HG02678 (cell line): Measurements from ENCODE around the gene DLG2.
A peak's percentile ranks its signal among the peaks of the same experiment; 100 is the strongest.

Source experiments
- ATAC-seq: cut with Tn5 transposase; IDR thresholded peaks from one replicate; pipeline ENCODE4 v1.9.1; 2021; ENCODE audit warnings: mild to moderate bottlenecking, moderate library complexity; ENCODE audit not compliant: unreplicated experiment

Gene DLG2

DNA sequence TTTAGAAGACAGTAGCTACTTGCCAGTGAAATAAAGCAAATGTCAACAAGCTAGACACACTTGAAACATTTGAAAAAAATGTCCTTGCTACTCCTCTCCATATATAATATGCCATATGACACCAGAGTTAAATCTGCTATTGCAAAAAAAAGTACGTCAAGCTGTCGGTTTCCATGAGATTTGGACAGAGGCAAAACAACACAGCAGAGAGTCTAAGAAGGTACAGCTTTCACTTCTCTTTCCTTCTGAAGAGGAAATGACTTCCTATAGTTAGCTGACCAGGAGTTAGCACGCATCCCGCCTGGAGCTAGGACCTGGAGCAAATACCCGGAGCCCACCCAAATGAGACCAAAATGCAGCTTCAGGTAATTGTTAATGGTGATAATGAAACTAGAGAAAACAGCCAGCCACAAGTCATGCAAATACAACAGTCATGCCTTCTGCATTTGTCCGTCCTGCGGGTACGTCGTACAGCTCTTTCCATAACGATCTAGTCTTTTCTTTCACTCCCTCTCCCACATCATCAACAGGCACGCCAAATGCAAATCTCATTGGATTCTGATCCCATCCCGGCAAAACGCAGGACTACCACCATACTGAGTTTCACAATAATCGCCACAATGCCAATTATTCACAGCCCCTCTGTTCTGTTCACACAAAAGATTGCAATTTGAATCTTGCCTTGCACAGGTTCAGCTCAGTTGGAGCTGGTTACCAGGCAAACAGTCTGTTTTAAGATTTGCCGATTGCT lies 1945.9 kb downstream of the DLG2 start:
- peak; percentile 54 for ATAC-seq

DNA sequence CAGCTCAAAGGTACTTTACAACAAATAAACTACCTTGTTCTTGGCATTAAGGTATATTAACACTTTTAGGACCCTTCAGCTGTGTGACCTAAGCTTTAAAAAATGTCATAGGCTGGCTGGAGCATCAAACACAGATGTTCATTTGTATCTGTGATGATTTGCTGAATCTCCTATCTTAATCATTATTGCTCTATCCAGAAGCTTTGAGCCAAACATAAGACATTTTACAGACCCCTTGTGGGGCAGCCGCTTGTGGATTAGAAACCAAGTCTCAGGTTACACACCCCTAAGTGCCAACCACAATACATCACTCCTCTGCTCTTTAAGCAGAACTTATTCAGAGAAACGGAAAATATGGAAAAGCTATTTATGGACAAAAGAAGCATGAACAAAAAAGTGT lies 1946.8 kb downstream of the DLG2 start:
- ATAC-seq, result no peak

DNA sequence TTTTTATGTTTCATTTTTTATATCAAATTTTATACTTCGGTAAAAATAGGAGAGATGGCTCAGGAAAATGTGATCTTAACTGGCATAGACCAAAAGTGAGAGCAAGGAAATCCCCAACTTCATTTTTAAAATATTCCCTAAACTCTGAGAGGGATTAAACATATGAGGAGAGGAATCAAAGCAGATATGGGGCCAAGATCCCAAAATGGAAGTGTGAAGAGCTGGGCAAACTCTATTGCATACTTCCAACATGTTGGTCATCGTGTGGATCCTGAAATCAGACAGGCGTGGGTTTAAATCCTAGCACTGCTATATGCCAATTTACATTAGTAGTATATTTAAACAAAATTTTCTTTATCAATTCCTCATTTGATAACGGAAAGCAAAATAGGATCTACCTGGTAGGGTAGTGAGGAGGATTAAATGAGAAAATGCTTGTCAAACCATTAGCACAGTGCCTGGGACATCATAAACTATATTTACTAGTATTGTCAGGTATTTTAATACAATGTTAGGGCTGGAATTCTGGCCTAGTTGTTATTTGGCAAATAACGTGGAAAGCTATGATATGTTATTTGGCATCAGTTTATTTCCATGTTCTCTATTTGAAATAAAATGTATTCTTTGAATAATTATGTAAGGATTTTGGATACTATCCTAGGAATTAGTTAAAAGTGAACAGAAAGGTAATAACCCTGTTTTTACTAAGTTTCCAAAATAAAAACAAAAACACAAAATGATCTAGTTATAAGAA lies 1948.1 kb downstream of the DLG2 start:
- ATAC-seq, result no peak

DNA sequence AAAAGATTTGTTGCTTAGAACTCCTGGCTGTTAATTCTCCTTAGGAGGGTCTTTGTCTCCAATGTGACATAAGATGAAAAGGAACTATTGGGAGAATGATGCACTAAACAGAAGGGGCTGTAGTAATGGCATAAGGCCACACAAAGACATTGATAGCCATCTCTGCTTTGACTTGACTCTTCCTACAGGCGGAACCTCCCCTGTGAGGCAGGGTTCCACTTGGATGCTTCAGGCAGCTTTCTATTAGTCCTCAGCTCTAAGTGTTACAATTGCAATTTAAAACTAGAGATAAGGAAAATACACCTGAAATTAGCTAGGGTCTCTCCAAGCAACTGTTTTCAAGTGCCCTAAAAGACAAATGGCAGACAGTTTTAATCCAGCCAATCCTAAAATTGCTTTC lies 1949.4 kb downstream of the DLG2 start:
- ATAC-seq, result no peak

DNA sequence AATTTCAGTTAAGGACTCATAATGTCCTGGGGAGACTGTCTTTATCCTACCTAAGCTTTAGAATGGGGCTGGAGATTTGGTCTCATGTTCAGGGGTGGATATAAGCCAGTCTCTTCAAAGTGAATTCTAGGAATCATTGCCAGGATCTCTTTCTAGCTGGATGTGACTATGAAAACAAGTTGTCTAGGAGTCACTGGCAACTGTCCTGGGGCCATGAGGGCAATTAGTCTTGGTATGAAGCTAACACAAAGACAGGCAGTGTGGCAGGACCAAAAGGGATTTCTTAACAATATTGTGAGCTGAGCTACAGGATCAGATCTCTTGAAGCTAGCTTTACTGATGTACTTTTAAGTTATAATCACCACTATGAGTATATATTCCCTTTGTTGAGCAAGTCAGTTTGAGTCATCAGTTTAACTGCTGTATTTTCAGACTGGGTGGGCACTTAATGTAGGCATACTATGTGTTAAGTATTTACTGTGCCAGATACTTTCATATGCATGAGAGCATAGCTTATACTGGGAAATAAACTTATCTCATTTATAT lies 1951.0 kb downstream of the DLG2 start:
- ATAC-seq, result no peak

DNA sequence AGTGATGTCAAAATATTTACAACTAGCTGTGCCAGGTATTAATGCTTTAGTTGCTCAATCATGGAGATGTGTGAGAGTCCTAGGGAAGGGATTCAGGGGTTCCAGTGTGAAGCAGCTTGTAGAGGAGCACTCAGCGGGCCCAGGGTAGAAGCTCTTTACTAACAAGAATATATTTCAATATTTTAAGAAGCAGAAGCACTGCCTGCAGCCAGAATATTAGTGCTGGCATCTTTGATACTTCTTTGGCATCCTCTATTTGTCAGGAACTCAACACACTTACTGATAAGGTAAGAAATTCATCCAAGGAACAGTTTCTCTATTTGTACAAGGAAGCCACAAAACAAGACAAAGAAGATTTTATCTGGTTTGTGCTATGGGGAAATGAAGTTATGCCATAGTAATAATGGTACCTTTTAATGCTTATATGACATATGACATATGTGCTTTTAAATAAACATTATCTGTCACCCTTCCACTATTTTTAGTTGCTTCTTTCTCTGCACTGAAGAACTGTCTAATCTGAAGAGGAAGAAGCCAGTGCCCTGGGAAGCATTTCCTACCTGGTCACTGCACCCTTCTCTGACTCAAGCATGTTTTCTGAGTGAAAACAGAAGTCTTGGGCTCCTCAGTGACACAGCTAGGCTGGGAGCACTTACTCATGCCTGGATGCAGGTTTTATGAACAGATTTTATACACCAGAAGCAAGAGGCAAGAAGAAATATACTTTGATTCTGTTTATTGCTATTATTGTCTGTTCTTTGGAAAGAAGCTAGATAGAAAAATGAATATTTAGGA lies 1952.8 kb downstream of the DLG2 start:
- ATAC-seq, result no peak

DNA sequence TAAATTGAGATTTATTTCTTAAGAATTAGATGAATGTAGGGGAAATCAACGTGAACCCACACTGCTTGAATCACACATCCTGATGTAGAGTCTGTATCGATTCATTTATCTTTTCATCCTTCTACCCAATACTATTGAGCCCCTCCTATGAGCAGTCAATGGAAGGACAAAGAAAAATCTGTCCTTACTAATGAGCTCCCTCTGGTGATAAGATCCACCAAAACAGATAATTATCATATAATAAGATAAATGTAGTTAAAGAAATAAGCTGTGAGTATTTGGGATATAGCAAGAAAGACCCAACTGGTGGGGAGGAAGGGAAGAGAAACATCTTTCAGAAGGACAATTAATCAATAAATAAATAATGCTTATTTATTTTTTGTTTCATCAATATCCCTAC lies 1955.9 kb downstream of the DLG2 start:
- ATAC-seq, result no peak

DNA sequence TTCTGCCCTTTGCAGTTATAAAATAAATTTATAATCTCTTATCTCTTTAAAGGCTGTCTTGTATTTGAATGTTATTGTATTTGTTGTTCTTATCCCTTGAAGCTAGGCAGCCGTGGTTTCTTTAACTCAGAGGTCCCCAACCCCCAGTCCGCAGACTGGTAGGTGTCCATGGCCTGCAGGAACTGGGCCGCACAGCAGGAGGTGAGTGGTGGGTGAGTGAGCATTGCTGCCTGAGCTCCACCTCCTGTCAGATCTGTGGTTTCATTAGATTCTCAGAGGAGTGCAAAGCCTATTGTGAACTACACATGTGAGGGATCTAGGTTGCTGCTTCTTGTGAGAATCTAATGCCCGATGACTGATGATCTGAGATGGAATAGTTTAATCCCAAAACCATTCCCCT lies 1961.0 kb downstream of the DLG2 start:
- no peak for ATAC-seq

DNA sequence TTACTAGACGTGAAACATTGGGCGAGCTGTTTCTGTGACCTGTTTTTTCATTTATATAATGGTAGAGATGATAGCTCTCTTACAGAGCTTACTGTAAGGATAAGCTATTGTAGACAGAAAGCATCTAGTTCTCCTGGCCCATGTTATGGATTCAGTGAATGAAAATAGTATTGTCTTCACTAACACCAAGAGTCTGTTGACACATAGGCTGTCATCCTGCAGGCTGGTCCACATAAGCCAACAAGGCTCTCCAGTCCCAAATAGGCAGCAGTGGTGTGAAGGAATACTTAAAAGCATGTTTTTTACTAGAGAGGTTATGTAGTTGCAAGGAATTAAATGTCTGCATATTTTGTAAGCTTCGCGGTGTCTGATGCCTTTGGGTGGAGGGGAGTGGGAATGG lies 1963.2 kb downstream of the DLG2 start:
- no peak for ATAC-seq

DNA sequence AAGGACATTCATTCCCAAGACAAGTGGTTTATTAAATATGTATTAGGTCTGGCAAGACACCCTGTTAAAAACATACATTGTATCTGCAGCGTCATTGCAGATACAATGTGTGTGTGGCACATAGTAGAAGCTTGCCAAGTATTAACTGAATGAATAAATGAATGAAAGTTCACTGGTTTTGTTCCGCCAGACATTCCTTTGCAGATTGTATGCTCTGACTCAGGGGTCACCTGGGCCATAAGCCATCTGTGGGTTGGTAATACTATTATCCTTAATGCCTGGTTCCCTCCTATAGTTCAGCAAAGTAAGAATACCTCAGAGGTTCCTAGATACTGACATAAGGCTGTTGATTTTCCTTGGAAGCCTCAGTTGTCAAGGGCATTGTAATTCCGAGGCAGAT lies 1963.7 kb downstream of the DLG2 start:
- no peak for ATAC-seq

DNA sequence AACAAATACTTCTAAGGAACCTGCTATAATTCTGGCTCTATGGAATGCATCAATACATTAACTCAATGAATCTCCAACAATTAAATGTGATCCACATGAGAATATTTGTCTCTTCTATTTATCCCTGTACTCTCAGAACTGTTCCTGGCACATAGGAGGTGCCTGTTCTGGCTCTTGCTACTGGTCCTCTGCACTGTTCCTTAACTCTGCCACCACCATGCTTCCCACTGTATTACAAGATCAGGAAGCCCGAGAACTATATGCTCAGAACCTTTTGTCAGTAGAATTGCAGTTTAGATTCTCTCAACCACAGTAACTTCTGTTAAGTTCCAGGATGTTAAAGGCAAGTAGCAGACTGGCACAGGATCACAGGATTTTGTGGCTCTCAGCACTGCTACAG lies 1964.7 kb downstream of the DLG2 start:
- ATAC-seq, result no peak

DNA sequence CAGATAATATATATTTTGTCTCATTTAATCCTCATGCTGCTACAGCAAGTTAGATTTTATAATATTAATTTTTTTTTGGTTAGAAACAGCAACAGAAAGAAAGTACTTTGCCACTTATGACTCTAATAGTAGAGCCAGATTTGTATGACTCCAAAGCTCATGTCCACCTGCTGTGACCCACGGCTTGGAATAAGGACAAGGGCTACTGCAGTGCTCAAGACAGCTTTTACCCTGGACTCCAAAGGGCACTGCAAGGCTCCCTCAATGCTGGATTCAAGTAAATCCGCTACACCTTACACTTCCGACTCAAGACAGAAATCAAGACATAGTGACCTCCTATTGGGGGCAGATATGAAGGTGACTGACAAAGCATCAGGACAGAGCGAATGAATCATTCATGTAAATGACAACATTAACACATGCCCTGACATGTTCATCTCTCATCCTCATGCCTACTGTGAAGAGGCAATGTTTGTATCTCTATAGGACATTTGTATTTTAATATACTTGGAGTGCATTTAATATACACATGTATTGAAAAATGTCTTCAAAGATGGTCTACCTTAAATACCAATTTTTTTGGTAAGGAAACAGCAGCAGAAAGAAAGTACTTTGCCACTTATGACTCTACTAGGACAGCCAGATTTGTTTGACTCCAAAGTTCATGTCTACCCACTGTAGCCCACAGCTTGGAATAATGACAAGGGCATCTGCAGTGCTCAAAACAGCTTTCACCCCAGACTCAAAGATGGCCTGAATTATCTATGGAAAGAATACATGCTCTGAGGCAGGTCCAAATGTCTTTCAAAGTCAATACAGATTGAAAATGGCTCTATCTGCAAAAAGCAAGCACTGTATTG lies 1965.4 kb downstream of the DLG2 start:
- ATAC-seq, result no peak

DNA sequence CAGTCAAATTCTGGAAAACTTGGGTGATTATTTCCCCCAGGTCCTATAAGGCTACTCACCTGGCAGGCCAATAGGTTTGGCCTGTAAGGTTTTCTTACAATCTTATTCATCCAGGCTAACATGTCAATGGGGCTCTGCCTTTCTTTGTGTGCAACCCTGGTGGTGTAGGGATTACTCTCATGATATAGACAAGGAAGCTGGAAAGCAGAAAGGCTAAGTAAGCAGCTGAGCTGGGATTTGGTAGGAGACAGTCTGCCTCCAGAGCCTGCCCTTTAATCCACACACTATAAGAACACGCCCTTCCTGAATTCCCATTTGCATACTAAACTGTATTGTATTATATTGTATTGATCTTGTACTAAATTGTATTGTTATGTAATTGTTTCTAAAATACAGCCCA lies 1967.7 kb downstream of the DLG2 start:
- ATAC-seq, result no peak

DNA sequence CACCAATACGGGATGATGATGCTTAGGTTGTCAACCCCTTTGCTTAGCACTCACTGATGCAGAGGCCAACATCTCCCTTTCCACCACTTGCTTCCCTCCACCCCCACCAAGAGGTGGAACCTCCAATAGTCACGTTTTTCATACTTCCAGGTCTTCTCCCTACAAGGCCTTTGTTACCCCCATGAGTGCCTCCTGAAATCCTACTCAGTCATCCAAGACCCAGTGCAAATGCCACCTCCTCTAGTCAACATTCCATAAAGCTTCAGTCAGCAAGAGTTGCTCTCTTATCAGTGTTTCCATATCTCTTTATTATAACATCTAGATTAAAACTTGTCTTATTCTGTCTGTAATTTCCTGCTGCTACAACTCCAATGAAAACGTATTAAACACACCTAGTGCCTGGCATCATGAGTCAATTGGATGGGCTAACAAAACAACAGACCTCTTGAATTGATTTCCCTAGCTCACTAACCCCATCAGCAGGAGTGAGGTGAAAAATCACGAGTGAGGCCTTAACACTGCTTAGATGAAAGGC lies 1970.3 kb downstream of the DLG2 start:
- ATAC-seq, result no peak

DNA sequence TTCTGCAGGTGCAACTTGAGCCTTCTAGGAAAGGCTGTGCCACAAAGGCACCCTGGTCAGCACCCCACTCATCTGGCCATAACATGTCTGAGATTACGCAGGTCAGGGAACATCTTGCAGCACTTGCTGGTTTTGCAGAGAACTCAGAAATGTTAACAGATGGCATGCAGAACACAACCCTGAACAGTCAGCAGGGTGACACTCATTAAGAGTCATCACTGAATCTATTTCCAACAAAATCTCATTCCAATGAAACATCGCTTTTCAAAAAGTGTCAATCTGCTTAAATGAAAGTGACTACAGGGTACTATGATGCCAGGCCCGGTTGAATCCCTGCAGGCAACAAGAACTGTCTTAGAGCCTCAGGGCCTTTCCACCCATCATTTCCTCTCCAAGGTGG lies 1971.2 kb downstream of the DLG2 start:
- ATAC-seq, result no peak

DNA sequence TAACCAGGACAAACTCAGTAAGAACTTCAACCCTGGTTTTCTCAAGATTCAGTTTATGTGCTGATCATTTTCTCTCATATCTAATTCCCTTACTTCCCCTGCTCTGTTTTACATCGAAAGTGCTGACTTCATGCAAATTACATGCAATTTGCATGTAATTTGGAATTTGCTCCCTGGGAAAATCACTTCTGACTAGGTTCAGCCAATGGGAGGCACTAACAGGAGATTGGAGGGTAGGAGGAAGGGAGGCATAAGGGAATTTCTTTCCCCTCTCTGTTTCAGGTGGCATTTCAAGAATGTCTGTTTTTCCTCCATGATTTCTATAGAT lies 1977.7 kb downstream of the DLG2 start:
- ATAC-seq, result no peak

DNA sequence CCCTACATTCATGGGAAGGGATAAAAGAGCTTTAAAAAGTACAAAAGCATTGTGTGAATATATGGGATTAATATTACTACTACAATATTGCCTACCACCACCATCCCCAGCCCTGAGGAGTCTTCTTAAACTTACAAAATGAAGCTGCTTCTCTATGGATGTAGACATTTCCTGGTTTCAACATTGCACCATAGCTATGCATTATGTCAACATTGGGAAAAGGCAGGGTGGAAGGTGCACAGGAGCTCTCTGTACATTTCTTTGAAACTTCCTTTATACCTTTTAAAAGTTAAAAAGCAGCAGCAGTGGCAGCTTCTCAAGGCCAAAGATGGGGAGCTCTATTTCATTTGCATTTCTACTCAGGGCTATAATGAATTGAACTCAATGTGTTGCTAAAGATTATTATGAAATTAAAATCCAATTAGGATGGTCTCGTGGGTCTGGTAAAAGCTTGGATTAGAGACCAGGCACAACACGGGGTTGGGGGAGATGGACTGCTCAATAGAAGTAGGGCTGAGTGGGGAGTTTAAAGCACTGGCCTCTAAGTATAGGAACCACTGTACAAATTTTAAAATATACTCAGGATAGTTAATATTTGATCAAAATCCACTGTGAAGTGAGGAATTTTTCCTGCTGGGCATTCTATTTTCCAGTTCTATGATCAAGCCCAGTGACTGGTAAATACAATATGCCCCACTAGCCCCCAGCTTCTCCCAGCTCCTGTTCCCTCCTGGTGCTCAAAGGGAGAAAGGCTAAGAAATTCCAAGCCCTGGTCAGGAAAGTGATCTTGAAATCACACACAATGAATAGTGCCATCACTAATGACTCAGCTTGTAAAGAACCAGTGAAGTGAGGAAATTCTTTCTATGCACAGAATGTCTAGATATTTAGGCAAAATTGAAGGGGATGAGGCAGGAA lies 1978.3 kb downstream of the DLG2 start:
- ATAC-seq, result no peak

DNA sequence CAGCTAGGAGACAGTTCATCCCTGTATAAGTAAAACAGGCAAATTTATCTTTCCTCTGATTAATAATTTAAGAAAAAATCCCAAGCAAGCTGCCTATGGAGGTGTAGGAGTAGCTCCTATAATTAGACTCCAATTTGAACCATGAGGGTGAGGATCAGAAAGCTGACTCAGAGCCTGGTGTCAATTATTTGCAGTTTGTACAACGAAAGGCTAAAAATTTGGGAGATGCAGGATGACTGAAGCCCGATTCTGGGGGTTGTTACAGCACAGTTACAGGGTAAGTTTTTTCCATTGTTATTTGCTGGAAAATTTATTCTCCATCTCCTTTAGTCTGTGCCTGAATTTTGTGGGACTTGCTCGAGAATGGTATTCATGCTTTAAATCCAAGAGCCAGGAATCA lies 1981.6 kb downstream of the DLG2 start:
- ATAC-seq, result no peak

DNA sequence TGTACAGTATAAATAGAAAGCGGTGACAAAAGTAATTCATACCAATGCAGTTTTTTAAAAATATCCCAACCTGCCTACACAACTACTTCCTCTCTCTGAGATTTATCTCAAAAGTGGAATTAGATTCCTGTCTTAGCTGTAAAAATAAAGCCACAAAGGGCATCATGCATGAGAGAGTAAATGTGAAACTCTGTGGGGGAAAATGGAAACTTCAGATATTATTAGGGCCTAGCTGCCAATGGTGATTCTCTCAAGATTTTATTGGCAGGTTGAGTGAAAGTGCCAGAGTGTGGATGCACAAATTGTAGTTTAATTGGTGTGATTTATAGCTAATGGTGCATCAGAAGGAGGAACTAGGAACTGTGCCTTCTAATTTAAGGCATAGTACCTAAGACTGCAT lies 1984.0 kb downstream of the DLG2 start:
- no peak for ATAC-seq
